ENCODE results near the gene U2AF2. TPM values are rescaled to one million over a fixed set of nuclear protein-coding genes. Genes with fewer than 3 reads are reported as not detected.

The U2AF2 gene
- total RNA-seq, 1 experiment from 2014 or later: 289 TPM

DNA sequence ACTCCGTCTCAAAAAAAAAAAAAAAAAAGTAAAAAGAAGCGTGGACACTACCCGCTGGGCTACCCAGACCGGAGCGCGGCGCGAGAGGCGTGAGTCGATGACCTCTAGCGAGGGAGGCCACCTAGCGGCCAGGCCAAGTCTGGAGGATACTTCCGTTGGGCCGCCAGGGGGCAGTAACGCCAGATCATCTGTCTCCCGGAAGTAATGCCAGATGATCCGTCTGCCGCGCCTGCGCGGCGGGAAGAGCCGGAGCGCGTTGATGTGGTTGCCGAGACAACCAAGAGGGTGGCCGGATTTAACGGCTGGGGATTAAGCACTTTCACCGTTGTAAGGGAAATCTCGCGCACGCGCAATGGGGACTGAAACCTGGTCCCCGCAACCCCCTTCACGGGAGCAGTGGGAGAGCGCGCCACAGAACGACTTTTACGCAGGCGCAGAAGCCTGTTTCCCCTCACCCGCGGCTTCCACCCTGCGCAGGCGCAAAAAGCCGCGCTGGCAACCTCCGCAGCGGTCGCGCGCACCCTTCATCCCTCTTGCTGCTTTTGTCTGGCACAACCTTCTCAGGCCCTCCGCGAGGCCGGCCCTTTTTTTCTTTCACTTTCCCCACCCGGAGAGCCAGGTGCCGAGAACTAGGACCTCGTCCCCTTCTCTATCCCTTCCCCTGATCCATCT is 1.0 kb upstream of the U2AF2 start:
- no peaks in the 10 kb centered on the region for H3K27me3 ChIP-seq (ENCODE audit: control insufficient read depth, insufficient read depth, low read length)
- peak overlapping the region; percentile 100 for H3K4me3 ChIP-seq (ENCODE audit: insufficient read depth, low read depth, low read length)
- H3K36me3 ChIP-seq (replicated peaks; ENCODE audit: control insufficient read depth, insufficient read depth, low read length): peaks cover 2% of the 10 kb centered on the region
- peak; percentile 97 for DNase-seq

DNA sequence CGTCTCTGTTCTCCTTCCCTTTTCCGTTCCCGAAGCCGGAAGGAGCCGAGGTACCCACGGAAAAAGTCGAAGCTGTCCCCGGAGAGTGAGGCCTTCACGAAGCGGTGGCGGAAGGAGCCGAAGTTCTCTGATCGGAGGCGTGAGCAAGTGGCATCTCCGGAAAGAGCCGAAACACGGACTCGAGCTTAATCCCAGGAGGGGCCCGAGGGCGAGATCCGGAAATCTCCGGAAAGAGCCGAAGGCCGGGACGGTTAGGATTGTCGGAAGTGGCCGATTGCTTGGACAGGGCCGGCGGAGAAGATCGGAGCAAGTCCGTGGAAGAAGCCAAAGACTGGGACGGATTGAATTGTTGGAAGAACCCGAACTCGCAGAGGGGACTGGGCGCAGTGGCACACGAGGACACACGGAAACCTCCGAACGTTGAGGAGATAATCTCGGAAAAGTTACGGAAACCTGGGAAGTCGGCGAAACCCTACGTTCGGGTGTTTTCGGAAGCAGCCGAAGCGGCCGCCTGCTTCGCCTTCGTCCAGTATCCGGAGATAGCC is 440 bp upstream of the U2AF2 start:
- DNase-seq: peak; percentile 95
- peaks cover 3% of the 10 kb centered on the region for H3K36me3 ChIP-seq (replicated peaks; ENCODE audit: control insufficient read depth, insufficient read depth, low read length)
- H3K4me3 ChIP-seq (ENCODE audit: insufficient read depth, low read depth, low read length): peak overlapping the region; percentile 100
- no peaks in the 10 kb centered on the region for H3K27me3 ChIP-seq (ENCODE audit: control insufficient read depth, insufficient read depth, low read length)

- no peak for DNase-seq
- no peaks in the 10 kb centered on the region for H3K27me3 ChIP-seq (ENCODE audit: control insufficient read depth, insufficient read depth, low read length)
- H3K36me3 ChIP-seq (replicated peaks; ENCODE audit: control insufficient read depth, insufficient read depth, low read length): peaks cover 6% of the 10 kb centered on the region
- H3K4me3 ChIP-seq (ENCODE audit: insufficient read depth, low read depth, low read length): peak overlapping the region; percentile 100
These were observed 809 bp downstream of the U2AF2 start for GRCh38 chr19:55655648-55656040.

DNA sequence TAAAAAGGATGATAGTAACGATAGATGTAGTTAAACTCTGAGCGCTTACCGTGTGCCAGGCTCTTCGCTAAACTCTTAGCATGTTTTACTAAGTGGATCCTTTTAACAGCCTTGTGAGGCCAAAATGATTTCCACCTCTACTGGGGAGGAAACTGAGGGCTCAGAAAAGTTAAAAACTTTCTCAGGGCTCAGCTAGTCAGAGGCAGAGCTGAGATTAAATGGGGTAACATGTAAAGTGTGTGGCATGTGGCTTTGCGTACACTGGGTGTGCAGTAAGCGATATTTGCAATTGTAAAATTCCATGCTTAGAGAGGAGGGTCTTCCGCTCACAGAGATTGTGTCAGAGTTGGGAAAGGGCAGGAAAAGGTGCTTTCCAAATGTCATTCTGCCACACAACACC is 1.7 kb downstream of the U2AF2 start:
- Histone ChIP-seq H3K36me3 (replicated peaks; ENCODE audit: control insufficient read depth, insufficient read depth, low read length) (peaks cover 12% of the 10 kb centered on the region), H3K4me3 (ENCODE audit: insufficient read depth, low read depth, low read length) (peak overlapping the region; percentile 100; the same call in 1 of the 2 replicates), H3K27me3 (ENCODE audit: control insufficient read depth, insufficient read depth, low read length) (no peaks in the 10 kb centered on the region)
- no peak for DNase-seq

- Histone ChIP-seq H3K4me3 (ENCODE audit: insufficient read depth, low read depth, low read length) (no peak overlapping the region), H3K36me3 (replicated peaks; ENCODE audit: control insufficient read depth, insufficient read depth, low read length) (peaks cover 17% of the 10 kb centered on the region), H3K27me3 (ENCODE audit: control insufficient read depth, insufficient read depth, low read length) (no peaks in the 10 kb centered on the region)
- DNase-seq: no peak
These were observed 2.3 kb downstream of the U2AF2 start for GRCh38 chr19:55656988-55657747.

DNA sequence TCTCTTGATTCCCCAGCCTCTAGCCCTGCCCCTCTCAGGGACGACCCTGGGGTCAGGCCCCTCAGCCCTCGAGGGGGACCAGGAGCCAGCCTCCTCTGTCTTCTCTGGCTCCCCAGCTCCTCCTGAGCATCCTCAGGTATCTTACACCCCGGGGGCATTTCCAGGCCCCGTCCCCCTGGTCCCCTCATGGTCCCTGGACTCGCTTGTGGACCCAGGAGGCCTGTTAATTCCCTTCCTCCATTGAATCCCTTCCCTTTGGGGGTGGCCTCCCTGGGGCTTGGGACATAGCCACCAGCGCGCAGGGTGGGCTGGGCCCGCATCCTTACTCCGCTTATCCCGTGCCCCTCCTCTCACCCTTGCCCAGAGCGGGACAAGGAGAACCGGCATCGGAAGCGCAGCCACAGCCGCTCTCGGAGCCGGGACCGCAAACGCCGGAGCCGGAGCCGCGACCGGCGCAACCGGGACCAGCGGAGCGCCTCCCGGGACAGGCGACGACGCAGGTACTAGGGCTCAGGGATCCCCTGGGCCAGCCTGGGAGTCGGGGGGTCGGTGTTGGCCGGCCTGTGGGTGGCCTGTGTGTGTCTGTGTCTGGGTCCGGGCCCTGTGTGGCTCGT is 4.1 kb downstream of the U2AF2 start:
- Histone ChIP-seq H3K4me3 (ENCODE audit: insufficient read depth, low read depth, low read length) (no peak overlapping the region), H3K36me3 (replicated peaks; ENCODE audit: control insufficient read depth, insufficient read depth, low read length) (peaks cover 33% of the 10 kb centered on the region), H3K27me3 (ENCODE audit: control insufficient read depth, insufficient read depth, low read length) (no peaks in the 10 kb centered on the region)
- DNase-seq: no peak

- peaks cover 39% of the 10 kb centered on the region for H3K36me3 ChIP-seq (replicated peaks; ENCODE audit: control insufficient read depth, insufficient read depth, low read length)
- H3K4me3 ChIP-seq (ENCODE audit: insufficient read depth, low read depth, low read length): no peak overlapping the region
- DNase-seq: no peak
- H3K27me3 ChIP-seq (ENCODE audit: control insufficient read depth, insufficient read depth, low read length): no peaks in the 10 kb centered on the region
These were observed 5.0 kb downstream of the U2AF2 start for GRCh38 chr19:55659822-55660221.

GRCh38 chr19:55660404-55660803 is 5.6 kb downstream of the U2AF2 start:
- DNase-seq: no peak
- Histone ChIP-seq H3K4me3 (ENCODE audit: insufficient read depth, low read depth, low read length) (no peak overlapping the region), H3K27me3 (ENCODE audit: control insufficient read depth, insufficient read depth, low read length) (no peaks in the 10 kb centered on the region), H3K36me3 (replicated peaks; ENCODE audit: control insufficient read depth, insufficient read depth, low read length) (peaks cover 42% of the 10 kb centered on the region)

- peaks cover 44% of the 10 kb centered on the region for H3K36me3 ChIP-seq (replicated peaks; ENCODE audit: control insufficient read depth, insufficient read depth, low read length)
- no peak overlapping the region for H3K4me3 ChIP-seq (ENCODE audit: insufficient read depth, low read depth, low read length)
- DNase-seq: no peak
- H3K27me3 ChIP-seq (ENCODE audit: control insufficient read depth, insufficient read depth, low read length): no peaks in the 10 kb centered on the region
These were observed 6.2 kb downstream of the U2AF2 start for GRCh38 chr19:55660991-55661390.

DNA sequence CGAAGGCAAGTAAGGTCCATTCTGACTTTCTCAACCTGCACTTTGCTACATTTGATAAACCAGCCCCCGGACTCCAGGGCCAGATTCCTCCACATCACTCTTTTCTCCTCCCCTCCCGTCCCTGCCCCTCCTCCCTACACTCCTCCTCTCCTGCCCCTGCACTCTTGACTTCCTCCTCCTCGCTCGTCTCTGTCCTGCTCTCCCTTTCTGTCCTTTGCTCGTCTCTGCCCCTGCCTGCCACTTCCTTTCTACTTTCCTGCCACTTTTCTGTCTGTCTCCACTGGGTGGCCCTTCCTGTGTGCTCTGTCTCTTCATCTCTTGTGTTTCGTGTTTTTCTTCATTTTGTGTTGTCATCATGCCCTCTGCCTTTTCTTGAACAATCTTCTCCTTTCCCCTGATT is 7.0 kb downstream of the U2AF2 start:
- H3K36me3 ChIP-seq (replicated peaks; ENCODE audit: control insufficient read depth, insufficient read depth, low read length): peaks cover 53% of the 10 kb centered on the region
- DNase-seq: no peak

GRCh38 chr19:55663846-55664536 is 9.2 kb downstream of the U2AF2 start:
- Histone ChIP-seq H3K27me3 (ENCODE audit: control insufficient read depth, insufficient read depth, low read length) (no peaks in the 10 kb centered on the region), H3K4me3 (ENCODE audit: insufficient read depth, low read depth, low read length) (no peak overlapping the region), H3K36me3 (replicated peaks; ENCODE audit: control insufficient read depth, insufficient read depth, low read length) (peaks cover 65% of the 10 kb centered on the region)
- no peak for DNase-seq

More for the DNA sequence above, 7.0 kb downstream of the U2AF2 start:
- no peak overlapping the region for H3K4me3 ChIP-seq (ENCODE audit: insufficient read depth, low read depth, low read length)
- H3K27me3 ChIP-seq (ENCODE audit: control insufficient read depth, insufficient read depth, low read length): no peaks in the 10 kb centered on the region

GRCh38 chr19:55666343-55667005 is 11.6 kb downstream of the U2AF2 start:
- H3K4me3 ChIP-seq (ENCODE audit: insufficient read depth, low read depth, low read length): no peak overlapping the region
- DNase-seq: no peak
- H3K36me3 ChIP-seq (replicated peaks; ENCODE audit: control insufficient read depth, insufficient read depth, low read length): peaks cover 63% of the 10 kb centered on the region
- no peaks in the 10 kb centered on the region for H3K27me3 ChIP-seq (ENCODE audit: control insufficient read depth, insufficient read depth, low read length)

- peaks cover 59% of the 10 kb centered on the region for H3K36me3 ChIP-seq (replicated peaks; ENCODE audit: control insufficient read depth, insufficient read depth, low read length)
- H3K4me3 ChIP-seq (ENCODE audit: insufficient read depth, low read depth, low read length): no peak overlapping the region
- H3K27me3 ChIP-seq (ENCODE audit: control insufficient read depth, insufficient read depth, low read length): no peaks in the 10 kb centered on the region
- DNase-seq: no peak
These were observed 12.2 kb downstream of the U2AF2 start for GRCh38 chr19:55667006-55667381.

- Histone ChIP-seq H3K4me3 (ENCODE audit: insufficient read depth, low read depth, low read length) (no peak overlapping the region), H3K27me3 (ENCODE audit: control insufficient read depth, insufficient read depth, low read length) (no peaks in the 10 kb centered on the region), H3K36me3 (replicated peaks; ENCODE audit: control insufficient read depth, insufficient read depth, low read length) (peaks cover 56% of the 10 kb centered on the region)
- no peak for DNase-seq
These were observed 12.7 kb downstream of the U2AF2 start for GRCh38 chr19:55667511-55667910.

Data from H7 (cell line).